ENCODE measurements around the gene RNF130. TPM values are rescaled to one million over a fixed set of nuclear protein-coding genes. Genes with fewer than 3 reads are reported as not detected.
"Not testable (repeated sequence)": the region's sequence is repeated elsewhere in the genome, so short reads cannot be mapped to it uniquely, and the experiment has no call there.

RNF130 gene
- polyA plus RNA-seq, 1 experiment, result 32.7 TPM

- no peak overlapping the region for H3K4me3 ChIP-seq (ENCODE audit: low read depth, low read length)
- H3K36me3 ChIP-seq (ENCODE audit: control insufficient read depth, insufficient read depth, low read length), result peaks cover 7% of the 10 kb centered on the region
- H3K27me3 ChIP-seq (ENCODE audit: control insufficient read depth, insufficient read depth, low read length), result no peaks in the 10 kb centered on the region
- POLR2A ChIA-PET, result no interaction called here
- CTCF ChIA-PET, result no interaction called here
- TF ChIP-seq, protein P1, sequence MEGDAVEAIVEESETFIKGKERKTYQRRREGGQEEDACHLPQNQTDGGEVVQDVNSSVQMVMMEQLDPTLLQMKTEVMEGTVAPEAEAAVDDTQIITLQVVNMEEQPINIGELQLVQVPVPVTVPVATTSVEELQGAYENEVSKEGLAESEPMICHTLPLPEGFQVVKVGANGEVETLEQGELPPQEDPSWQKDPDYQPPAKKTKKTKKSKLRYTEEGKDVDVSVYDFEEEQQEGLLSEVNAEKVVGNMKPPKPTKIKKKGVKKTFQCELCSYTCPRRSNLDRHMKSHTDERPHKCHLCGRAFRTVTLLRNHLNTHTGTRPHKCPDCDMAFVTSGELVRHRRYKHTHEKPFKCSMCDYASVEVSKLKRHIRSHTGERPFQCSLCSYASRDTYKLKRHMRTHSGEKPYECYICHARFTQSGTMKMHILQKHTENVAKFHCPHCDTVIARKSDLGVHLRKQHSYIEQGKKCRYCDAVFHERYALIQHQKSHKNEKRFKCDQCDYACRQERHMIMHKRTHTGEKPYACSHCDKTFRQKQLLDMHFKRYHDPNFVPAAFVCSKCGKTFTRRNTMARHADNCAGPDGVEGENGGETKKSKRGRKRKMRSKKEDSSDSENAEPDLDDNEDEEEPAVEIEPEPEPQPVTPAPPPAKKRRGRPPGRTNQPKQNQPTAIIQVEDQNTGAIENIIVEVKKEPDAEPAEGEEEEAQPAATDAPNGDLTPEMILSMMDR (IDR thresholded peaks at IDR 0.05; ENCODE audit: insufficient read depth, low read depth, low read length), result no peak
- DNase-seq (ENCODE audit: low read depth), result no peak
Measured at GRCh38 chr5:179998485-179998884, 73.1 kb downstream of the RNF130 start.

DNA sequence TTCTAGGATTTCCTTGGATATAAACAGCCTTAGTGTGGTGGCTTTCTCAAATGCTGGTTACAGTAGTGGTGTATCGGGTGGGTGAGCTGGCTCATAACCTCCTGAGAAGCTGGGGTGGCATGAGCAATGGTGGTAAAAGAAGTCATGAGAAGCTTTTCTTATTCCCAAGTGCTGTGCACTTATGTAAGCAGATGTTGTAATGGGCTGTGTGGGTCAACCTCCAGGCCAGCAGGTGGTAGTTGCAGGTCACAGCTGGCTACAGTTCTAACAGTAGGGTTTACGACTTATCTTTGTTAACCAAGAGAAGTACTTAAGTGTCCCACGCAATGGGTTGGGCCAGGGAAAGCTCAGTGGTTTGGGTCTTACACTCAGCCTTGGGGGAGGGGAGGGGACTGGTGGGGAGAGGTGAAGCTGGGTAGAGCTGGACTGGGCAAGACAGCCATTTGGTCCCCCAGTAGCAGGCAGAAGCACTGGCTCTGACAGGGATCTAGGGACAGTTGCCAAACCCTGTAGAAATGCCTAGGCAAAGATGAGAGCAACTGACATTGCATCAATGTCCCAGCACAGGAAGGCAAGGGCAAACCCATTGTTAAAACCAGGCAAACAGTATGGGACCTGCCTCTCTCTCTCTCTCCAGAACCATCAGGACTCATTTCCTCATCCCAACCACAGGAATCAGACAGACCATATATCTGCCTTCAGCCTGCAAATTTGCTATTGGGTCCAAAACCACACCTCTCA, 76.8 kb downstream of the RNF130 start:
- H3K36me3 ChIP-seq (ENCODE audit: control insufficient read depth, insufficient read depth, low read length), result no peaks in the 10 kb centered on the region
- DNase-seq (ENCODE audit: low read depth), result no peak
- ChIA-PET POLR2A (no interaction called here), CTCF (interaction anchor here (0.7 kb wide), 1 partner anchor 165 kb away, joined by 3 read pairs; no protein-coding TSS in a partner anchor)
- TF ChIP-seq, protein P1 (IDR thresholded peaks at IDR 0.05; ENCODE audit: insufficient read depth, low read depth, low read length), result no peak
- H3K27me3 ChIP-seq (ENCODE audit: control insufficient read depth, insufficient read depth, low read length), result no peaks in the 10 kb centered on the region
- no peak overlapping the region for H3K4me3 ChIP-seq (ENCODE audit: low read depth, low read length)

GRCh38 chr5:179992855-179993254, 78.7 kb downstream of the RNF130 start:
- H3K27me3 ChIP-seq (ENCODE audit: control insufficient read depth, insufficient read depth, low read length); CTCF ChIA-PET; H3K36me3 ChIP-seq (ENCODE audit: control insufficient read depth, insufficient read depth, low read length); H3K4me3 ChIP-seq (ENCODE audit: low read depth, low read length); POLR2A ChIA-PET; DNase-seq (ENCODE audit: low read depth): not testable (repeated sequence)

DNA sequence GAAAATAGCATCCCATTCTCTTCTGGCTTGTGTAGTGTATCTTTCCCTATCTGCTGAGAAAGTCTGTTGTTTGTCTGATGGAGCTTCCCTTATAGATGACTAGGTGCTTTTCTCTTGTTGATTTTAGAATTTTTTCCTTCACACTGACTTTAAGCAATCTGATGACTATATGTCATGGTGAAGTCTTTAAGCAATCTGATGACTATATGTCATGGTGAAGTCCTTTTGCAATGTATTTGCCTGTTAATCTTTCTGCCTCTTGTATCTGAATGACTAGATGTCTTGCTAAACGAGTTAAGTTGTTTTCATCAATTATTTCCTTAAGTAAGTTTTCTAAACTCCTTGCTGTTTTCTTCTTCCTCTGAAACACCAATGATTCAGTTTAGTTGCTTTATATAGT, 80.5 kb downstream of the RNF130 start:
- no peak for DNase-seq (ENCODE audit: low read depth)
- no peak overlapping the region for H3K4me3 ChIP-seq (ENCODE audit: low read depth, low read length)
- TF ChIP-seq, protein P1 (IDR thresholded peaks at IDR 0.05; ENCODE audit: insufficient read depth, low read depth, low read length), result no peak
- ChIA-PET CTCF (no interaction called here), POLR2A (no interaction called here)
- H3K36me3 ChIP-seq (ENCODE audit: control insufficient read depth, insufficient read depth, low read length), result no peaks in the 10 kb centered on the region
- H3K27me3 ChIP-seq (ENCODE audit: control insufficient read depth, insufficient read depth, low read length), result no peaks in the 10 kb centered on the region

GRCh38 chr5:179990525-179990924, 81.0 kb downstream of the RNF130 start:
- POLR2A ChIA-PET; H3K4me3 ChIP-seq (ENCODE audit: low read depth, low read length); H3K27me3 ChIP-seq (ENCODE audit: control insufficient read depth, insufficient read depth, low read length); H3K36me3 ChIP-seq (ENCODE audit: control insufficient read depth, insufficient read depth, low read length); DNase-seq (ENCODE audit: low read depth); CTCF ChIA-PET: not testable (repeated sequence)

GRCh38 chr5:179986328-179986727, 85.2 kb downstream of the RNF130 start:
- ChIA-PET CTCF (no interaction called here), POLR2A (no interaction called here)
- H3K27me3 ChIP-seq (ENCODE audit: control insufficient read depth, insufficient read depth, low read length), result no peaks in the 10 kb centered on the region
- no peaks in the 10 kb centered on the region for H3K36me3 ChIP-seq (ENCODE audit: control insufficient read depth, insufficient read depth, low read length)
- H3K4me3 ChIP-seq (ENCODE audit: low read depth, low read length), result no peak overlapping the region
- no peak for DNase-seq (ENCODE audit: low read depth)
- TF ChIP-seq, protein P1 (IDR thresholded peaks at IDR 0.05; ENCODE audit: insufficient read depth, low read depth, low read length), result no peak
